B cell (primary cell): ENCODE results near the gene HSPBP1. TPM values are rescaled to one million over a fixed set of nuclear protein-coding genes. Genes with fewer than 3 reads are reported as not detected.

Experiments used
- ATAC-seq: fragments of 200-7000 bp; cut with Tn5 transposase; one replicate; pipeline ENCODE4 v1.10.0; 2021; ENCODE audit warnings: low read depth, mild to moderate bottlenecking, moderate number of reproducible peaks, moderate library complexity
- CTCF ChIA-PET: fragments of 350-600 bp; sonication (Branson Sonifier 250); formaldehyde crosslinking; loops from one replicate; lab custom pipeline; 2021; ENCODE audit warnings: antibody characterized with exemption, inconsistent platforms; lab: Charles Lee
- POLR2A ChIA-PET: fragments of 350-600 bp; sonication (Branson Sonifier 250); formaldehyde crosslinking; loops from one replicate; lab custom pipeline; 2021; ENCODE audit warnings: antibody characterized with exemption; lab: Charles Lee
- DNase-seq: peaks from one replicate; pipeline ENCODE4 v3.0.0; 2013
- H2AFZ ChIP-seq: 2 replicates; pipeline ENCODE4 v1.6.1; 2012; ENCODE audit warnings: mild to moderate bottlenecking, low read depth, low read length; ENCODE audit not compliant: insufficient read depth, poor library complexity, severe bottlenecking
- H3K27ac ChIP-seq, 2 donors: 1 replicate in 1 of 2; 2 replicates in 1 of 2; pipeline ENCODE4 v1.5.1; 2012 to 2013; ENCODE audit warnings: low read length in 2 of 2, mild to moderate bottlenecking in 2 of 2, moderate library complexity in 1 of 2
- H3K27me3 ChIP-seq, 4 experiments: fragments of 200-600 bp in 1 of 4; sonication (generic) in 1 of 4; replicated peaks in 1 of 4; 1 replicate in 2 of 4; 2 replicates in 2 of 4; pipeline versions ENCODE4 v1.6.1 to v1.7.0; 2013 to 2016; ENCODE audit warnings: low read length in 3 of 4, mild to moderate bottlenecking in 2 of 4, mixed read lengths in 1 of 4, moderate library complexity in 1 of 4; ENCODE audit not compliant: insufficient read depth in 4 of 4, control insufficient read depth in 3 of 4; ENCODE audit errors: control extremely low read depth in 1 of 4
- H3K36me3 ChIP-seq, 2 experiments: replicated peaks in 1 of 2; 1 replicate in 1 of 2; 2 replicates in 1 of 2; pipeline versions ENCODE4 v1.6.1 to v1.7.1; 2013; ENCODE audit warnings: low read length in 1 of 2; ENCODE audit not compliant: insufficient read depth in 2 of 2, control insufficient read depth in 1 of 2; ENCODE audit errors: control extremely low read depth in 1 of 2, extremely low read depth in 1 of 2
- H3K4me1 ChIP-seq, 2 donors: fragments of 200-600 bp in 1 of 2; sonication (generic) in 1 of 2; 1 replicate in 1 of 2; 2 replicates in 1 of 2; pipeline versions ENCODE4 v1.5.1 to v1.6.1; 2013 to 2017; ENCODE audit warnings: low read length in 2 of 2; ENCODE audit not compliant: control insufficient read depth in 2 of 2, insufficient read depth in 2 of 2
- H3K4me2 ChIP-seq: replicated peaks from 2 replicates; pipeline ENCODE3; 2012; ENCODE audit warnings: mild to moderate bottlenecking, low read depth, low read length; ENCODE audit not compliant: poor library complexity, severe bottlenecking
- H3K4me3 ChIP-seq, 5 experiments: fragments of 200-600 bp in 1 of 5; sonication (generic) in 1 of 5; 1 replicate in 3 of 5; 2 replicates in 2 of 5; pipeline versions ENCODE4 v1.5.1 to v1.7.0; 2011 to 2016; ENCODE audit warnings: low read length in 4 of 5, mild to moderate bottlenecking in 4 of 5, low read depth in 2 of 5, control low read depth in 1 of 5, moderate library complexity in 1 of 5; ENCODE audit not compliant: insufficient read depth in 1 of 5; ENCODE audit errors: control extremely low read depth in 1 of 5, extremely low read depth in 1 of 5
- H3K79me2 ChIP-seq: fragments of 200-600 bp; sonication (generic); one replicate; pipeline ENCODE4 v1.6.0; 2016; ENCODE audit warnings: low read length; ENCODE audit not compliant: control insufficient read depth, insufficient read depth
- H3K9ac ChIP-seq: fragments of 200-600 bp; sonication (generic); 2 replicates; pipeline ENCODE4 v1.6.1; 2017; ENCODE audit warnings: mild to moderate bottlenecking, low read length, moderate library complexity
- H3K9me3 ChIP-seq, 3 donors: one replicate each; pipeline versions ENCODE4 v1.6.1 to v1.7.1; 2013; ENCODE audit warnings: low read length in 2 of 3; ENCODE audit not compliant: control insufficient read depth in 2 of 3, insufficient read depth in 1 of 3; ENCODE audit errors: control extremely low read depth in 1 of 3
- H4K20me1 ChIP-seq: 2 replicates; pipeline ENCODE4 v1.6.0; 2012; ENCODE audit warnings: mild to moderate bottlenecking, low read length; ENCODE audit not compliant: insufficient read depth, control insufficient read depth, poor library complexity, severe bottlenecking
- H3K27ac Mint-ChIP-seq: one replicate; pipeline ENCODE4 v1.8.0; 2021; ENCODE audit warnings: mixed read lengths
- H3K27me3 Mint-ChIP-seq: one replicate; pipeline ENCODE4 v1.8.0; 2021; ENCODE audit warnings: mixed read lengths
- H3K4me1 Mint-ChIP-seq: one replicate; pipeline ENCODE4 v1.8.0; 2021; ENCODE audit warnings: mixed read lengths
- H3K4me3 Mint-ChIP-seq: one replicate; pipeline ENCODE4 v1.8.0; 2021; ENCODE audit warnings: mixed read lengths
- H3K9me3 Mint-ChIP-seq: one replicate; pipeline ENCODE4 v1.8.0; 2022; ENCODE audit warnings: mixed read lengths; ENCODE audit not compliant: insufficient read depth
- CTCF ChIP-seq: fragments of 200-600 bp; IDR thresholded peaks from one replicate; pipeline ENCODE4 v1.8.0; 2022; ENCODE audit warnings: antibody characterized with exemption, mild to moderate bottlenecking
- EZH2 ChIP-seq: IDR thresholded peaks from 2 replicates; pipeline ENCODE4 v1.6.1; 2012; ENCODE audit warnings: borderline replicate concordance, low read depth, mild to moderate bottlenecking, moderate library complexity, low read length; ENCODE audit not compliant: insufficient read depth, poor library complexity, severe bottlenecking
- WGBS: methylation state at CpG from one replicate; pipeline ENCODE4 v1.1.5; 2013; ENCODE audit warnings: missing lambda C conversion rate; ENCODE audit not compliant: insufficient coverage; 5-methylcytosine and 5-hydroxymethylcytosine counted together
- intact Hi-C: fragments of 100-400 bp; cut with micrococcal nuclease; formaldehyde crosslinking; loops from one replicate; pipeline ENCODE4 v1.10.0; 2022
- polyA plus RNA-seq: library from polyadenylated mRNA; depleted of rRNA; stranded (reverse); fragments of >200 nt; gene quantifications from 2 replicates; pipeline ENCODE4 v1.2.3, GENCODE V29; 2012
- total RNA-seq, 2 donors: library from RNA; stranded (reverse); fragments of 120-200 nt in 1 of 2; gene quantifications; 1 replicate in 1 of 2; 2 replicates in 1 of 2; pipeline versions ENCODE4 v1.2.3 to v1.2.4, GENCODE V29; 2013 to 2022

Gene HSPBP1
- total and polyA plus RNA-seq, 2 donors (not counting 1 experiment from before 2014, with no cell fraction given): 15.6 to 19.0 TPM

GRCh38 chr19:55241143-55241934 lies 38.6 kb downstream of the HSPBP1 start:
- no peaks in the 10 kb centered on the region for H3K9me3 ChIP-seq
- H3K4me2 ChIP-seq: no peak overlapping the region
- Mint-ChIP-seq H3K4me3 (no peak overlapping the region), H3K27me3 (no peaks in the 10 kb centered on the region), H3K9me3 (no peaks in the 10 kb centered on the region), H3K4me1 (peaks cover 1% of the 10 kb centered on the region), H3K27ac (no peak overlapping the region)
- ChIA-PET CTCF (interaction anchor here (1.2 kb wide), 1 partner anchor 100 kb away, joined by 3 read pairs; no protein-coding TSS in a partner anchor), POLR2A (no interaction called here)
- peaks cover 91% of the 10 kb centered on the region for H3K79me2 ChIP-seq
- DNase-seq (no peak), ATAC-seq (no peak)
- H3K4me3 ChIP-seq: no peak overlapping the region
- no peak overlapping the region for H3K27ac ChIP-seq
- no peaks in the 10 kb centered on the region for H3K27me3 ChIP-seq
- TF ChIP-seq CTCF (no peak), EZH2 (no peak)
- H2AFZ ChIP-seq: no peak overlapping the region
- peaks cover 100% of the 10 kb centered on the region for H4K20me1 ChIP-seq
- 96% methylated on average over 33 of the region's 37 CpGs for WGBS
- peaks cover 0 to 97% of the 10 kb centered on the region in 2 experiments for H3K36me3 ChIP-seq
- intact Hi-C loops: no loop called here
- no peaks in the 10 kb centered on the region for H3K4me1 ChIP-seq
- no peak overlapping the region for H3K9ac ChIP-seq

DNA sequence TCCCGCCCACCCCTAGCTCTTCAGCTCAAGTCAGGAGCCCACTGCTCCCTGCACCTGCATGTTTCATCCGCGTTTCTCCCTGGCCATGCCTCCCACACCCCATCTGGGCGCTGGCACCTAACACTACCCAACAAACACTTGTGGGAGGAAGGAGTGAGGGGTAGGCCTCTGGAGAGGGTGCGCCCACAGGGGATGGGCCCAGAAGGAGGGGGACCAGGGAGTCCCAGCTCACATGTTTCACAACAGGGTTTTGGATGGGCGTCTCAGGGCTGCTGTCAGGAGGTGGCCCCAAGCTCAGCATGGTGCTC lies 39.2 kb downstream of the HSPBP1 start:
- Histone ChIP-seq H3K9me3 (no peaks in the 10 kb centered on the region), H4K20me1 (peaks cover 100% of the 10 kb centered on the region), H3K9ac (no peak overlapping the region), H3K79me2 (peaks cover 91% of the 10 kb centered on the region), H3K36me3 (peaks cover 0 to 97% of the 10 kb centered on the region in 2 experiments), H3K4me2 (no peak overlapping the region), H2AFZ (no peak overlapping the region), H3K4me1 (no peaks in the 10 kb centered on the region), H3K27me3 (no peaks in the 10 kb centered on the region), H3K4me3 (no peak overlapping the region), H3K27ac (no peak overlapping the region)
- ATAC-seq (no peak), DNase-seq (no peak)
- intact Hi-C loops: no loop called here
- TF ChIP-seq EZH2: no peak
- no peak for TF ChIP-seq CTCF
- Mint-ChIP-seq H3K9me3 (no peaks in the 10 kb centered on the region), H3K27ac (no peak overlapping the region), H3K27me3 (no peaks in the 10 kb centered on the region), H3K4me3 (no peak overlapping the region), H3K4me1 (peaks cover 1% of the 10 kb centered on the region)
- WGBS: 97% methylated on average over 3 of the region's 6 CpGs
- CTCF ChIA-PET: interaction anchor here (1.2 kb wide), 1 partner anchor 99 kb away, joined by 3 read pairs; no protein-coding TSS in a partner anchor
- POLR2A ChIA-PET: no interaction called here
